Hindlimb muscle (tissue), 1 donor: ENCODE data around the gene HOMER2. TPM values are rescaled to one million over a fixed set of nuclear protein-coding genes. Genes with fewer than 3 reads are reported as not detected.
"Not testable (repeated sequence)": the region's sequence is repeated elsewhere in the genome, so short reads cannot be mapped to it uniquely, and the experiment has no call there.

Experiments used
- DNase-seq: peaks from one replicate; pipeline ENCODE4 v3.0.0-alpha.2; 2013
- polyA plus RNA-seq: library from polyadenylated mRNA; unstranded; fragments of 120-200 nt; gene quantifications from one replicate; pipeline ENCODE4 v1.2.1, GENCODE V29; 2013; ENCODE audit not compliant: insufficient read length

Gene HOMER2
- polyA plus RNA-seq, 1 donor = 22.4 TPM

DNA sequence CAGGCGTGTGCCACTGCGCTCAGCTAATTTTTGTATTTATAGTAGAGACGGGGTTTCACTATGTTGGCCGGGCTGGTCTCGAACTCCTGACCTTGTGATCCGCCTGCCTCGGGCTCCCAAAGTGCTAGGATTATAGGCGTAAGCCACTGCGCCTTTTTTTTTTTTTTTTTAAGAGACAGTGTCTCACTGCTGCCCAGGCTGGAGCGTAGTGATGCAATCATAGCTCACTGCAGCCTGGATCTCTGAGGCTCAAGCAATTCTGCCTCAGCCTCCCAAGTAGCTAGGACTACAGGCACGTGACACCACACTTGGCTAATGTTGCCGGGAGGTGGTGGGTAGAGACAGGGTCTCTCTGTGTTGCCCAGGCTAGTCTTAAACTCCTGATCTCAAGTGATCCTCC, 59.0 kb downstream of the HOMER2 start:
- DNase-seq = not testable (repeated sequence)

DNA sequence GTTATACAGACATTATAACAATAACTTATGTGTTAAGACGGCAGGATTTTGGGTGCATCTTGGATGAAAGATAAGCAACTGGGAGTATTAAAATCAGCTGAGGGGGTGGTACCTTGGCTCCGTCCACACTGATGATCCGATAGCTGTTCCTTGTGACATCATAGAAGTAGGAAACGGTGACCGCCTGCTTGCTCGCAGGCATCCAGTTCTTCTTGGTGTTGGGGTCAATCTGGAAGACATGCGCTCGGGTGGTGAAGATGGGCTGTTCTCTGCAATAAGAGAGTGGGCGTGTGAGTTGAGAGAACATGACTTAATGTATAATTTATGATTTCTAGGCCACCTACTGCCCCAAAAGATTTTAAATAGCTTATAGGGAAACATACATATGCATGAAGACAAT, 59.9 kb downstream of the HOMER2 start:
- no peak for DNase-seq

DNA sequence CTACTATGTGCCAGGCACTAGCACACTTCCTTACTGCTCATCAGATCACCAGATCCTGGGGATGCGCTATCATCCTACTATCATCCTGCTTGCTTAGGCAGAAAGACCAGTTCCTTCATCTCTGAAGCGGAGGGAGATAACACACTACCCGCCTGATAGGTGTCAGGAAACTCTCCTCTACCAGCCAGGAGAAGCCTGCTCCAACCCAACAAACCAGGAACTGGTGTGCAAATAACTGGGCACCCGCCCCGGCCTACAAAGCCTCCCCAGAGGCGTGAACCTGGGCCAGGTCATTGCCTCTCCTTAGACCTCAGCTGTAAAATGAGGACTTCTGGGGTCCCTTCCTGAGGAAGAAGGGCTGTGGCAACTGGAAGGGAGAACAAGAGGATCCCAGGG, 61.5 kb downstream of the HOMER2 start:
- DNase-seq = no peak

DNA sequence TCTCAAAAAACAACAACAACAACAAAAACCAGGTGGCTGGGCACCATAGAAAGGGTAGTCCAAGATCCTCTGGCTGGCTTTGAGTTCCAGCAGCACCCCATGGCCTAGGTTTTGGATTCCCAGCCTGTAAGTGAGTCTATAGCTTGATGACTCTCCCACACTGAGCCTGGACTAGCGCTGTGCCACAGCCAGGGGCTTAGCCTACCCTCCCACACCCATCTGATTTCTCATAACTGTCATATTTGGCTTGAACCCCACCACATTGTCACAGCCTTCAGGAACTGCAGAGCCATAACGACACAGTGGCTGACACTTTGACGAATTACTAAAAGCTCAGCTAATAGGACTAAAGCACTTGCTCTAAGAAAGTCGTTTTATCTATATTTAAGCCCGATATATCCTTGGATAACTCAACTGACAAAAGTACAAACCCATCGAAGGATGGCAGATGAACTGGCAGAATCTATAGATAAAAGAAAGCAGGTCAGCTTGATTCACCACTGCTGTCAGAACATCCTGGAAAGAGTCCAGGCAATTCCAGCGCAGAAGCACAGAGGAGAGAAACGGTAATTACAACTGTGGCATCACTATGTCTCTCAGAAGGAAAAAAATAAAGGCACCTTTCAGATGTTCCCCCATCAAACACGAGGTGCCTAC, 62.1 kb downstream of the HOMER2 start:
- no peak for DNase-seq

DNA sequence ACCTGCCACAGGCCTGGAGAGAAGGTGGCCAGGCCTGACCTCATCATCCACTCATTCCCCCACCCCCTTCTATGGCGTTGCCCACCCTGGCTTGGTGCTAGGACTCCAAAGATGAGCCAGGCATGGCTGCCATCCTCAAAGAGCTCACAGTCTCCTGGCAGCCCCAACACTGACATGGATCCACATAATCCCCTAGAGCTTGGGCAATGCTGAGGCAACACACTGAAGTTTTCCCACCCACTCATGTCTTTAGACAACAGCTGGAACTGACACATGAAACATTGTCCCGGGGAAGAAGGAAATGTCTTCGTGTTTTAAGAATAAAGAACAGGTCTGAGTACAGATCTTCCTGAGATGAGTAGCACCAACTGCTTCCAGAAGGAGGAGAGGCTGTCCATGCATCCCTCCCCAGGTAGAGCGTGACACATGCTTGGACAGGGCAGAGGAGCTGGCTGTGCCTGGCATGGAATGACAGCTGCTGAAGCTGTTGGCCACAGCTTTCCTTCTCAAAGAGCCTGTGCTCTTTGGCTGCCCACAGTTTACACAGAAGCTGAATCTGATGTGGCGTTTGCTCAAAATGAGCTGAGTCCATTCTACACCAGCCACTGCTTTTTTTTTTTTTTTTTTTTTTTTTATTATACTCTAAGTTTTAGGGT, 70.1 kb downstream of the HOMER2 start:
- no peak for DNase-seq

DNA sequence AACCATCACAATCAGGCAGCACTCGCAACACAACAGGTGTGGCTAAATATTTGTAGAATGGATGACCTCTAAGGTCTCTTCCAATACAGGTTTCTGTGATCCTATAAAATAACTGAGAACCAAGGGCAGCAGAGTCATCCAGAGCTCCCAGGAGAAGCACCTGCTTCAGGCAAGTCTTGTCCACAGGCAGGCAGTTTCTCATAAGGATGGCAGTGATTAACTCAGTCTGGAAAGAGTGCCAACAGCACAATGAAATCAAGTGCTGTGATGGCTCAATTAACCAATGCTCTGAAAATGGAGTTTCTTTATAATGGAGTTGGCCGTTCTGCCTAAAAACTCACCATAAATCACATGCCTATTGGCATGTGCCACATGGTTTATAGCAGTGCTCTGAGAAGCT, 70.8 kb downstream of the HOMER2 start:
- DNase-seq = no peak

DNA sequence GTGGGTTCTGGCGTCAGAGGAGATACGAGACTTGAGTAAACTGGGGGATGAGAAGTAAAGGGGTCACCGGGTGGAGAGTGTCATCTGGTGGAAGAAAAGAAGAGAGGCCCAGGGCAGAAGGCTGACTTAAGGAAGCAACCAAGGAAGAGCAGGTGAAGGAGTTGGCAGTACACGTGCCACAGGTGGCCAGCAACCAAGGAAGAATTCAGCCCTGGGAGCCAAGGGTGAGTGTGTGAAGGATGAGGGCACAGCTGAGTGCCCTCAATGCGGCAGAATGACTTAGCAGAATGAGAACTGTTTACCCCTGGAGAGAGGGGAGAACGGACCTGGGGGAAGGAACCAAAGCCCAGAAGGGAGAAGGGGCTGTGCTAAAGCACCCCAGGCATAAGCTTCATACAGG, 71.8 kb downstream of the HOMER2 start:
- no peak for DNase-seq

DNA sequence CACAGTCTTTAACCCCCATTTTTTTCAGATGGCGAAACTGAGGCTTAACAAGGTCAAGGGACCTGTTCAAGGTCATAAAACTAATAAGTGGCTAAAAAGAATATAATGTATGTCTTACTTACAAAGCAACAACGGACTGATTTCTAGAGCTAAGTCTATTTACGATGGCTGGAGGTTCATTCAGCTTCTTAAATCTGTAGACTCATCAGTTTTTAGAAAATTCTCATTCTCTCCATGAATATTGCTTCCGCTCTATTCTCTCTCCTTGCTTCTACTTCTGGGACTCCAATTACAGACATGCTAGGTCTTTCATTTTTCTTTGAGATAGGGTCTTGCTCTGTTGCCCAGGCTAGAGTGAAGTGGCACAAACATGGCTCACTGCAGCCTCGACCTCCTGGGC, 74.2 kb downstream of the HOMER2 start:
- no peak for DNase-seq

DNA sequence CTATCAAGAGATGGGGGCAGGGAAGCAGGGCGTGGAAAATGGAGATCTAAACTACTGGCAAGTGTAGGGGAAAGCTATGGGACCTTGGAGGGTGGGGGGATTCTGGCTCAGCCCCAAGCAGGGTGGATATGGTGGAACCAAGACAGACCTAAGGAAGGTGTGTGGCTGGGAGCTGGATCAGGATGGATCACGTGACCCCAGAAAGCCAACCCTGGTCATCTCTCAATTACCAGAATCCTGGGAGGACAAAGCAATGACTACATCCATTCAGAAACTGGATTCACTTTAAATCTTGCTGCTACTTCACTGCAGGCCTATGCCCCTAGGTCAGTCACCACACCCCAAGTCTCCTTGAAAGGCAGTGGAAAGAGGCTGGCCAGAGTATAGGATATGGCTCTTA, 74.7 kb downstream of the HOMER2 start:
- no peak for DNase-seq

DNA sequence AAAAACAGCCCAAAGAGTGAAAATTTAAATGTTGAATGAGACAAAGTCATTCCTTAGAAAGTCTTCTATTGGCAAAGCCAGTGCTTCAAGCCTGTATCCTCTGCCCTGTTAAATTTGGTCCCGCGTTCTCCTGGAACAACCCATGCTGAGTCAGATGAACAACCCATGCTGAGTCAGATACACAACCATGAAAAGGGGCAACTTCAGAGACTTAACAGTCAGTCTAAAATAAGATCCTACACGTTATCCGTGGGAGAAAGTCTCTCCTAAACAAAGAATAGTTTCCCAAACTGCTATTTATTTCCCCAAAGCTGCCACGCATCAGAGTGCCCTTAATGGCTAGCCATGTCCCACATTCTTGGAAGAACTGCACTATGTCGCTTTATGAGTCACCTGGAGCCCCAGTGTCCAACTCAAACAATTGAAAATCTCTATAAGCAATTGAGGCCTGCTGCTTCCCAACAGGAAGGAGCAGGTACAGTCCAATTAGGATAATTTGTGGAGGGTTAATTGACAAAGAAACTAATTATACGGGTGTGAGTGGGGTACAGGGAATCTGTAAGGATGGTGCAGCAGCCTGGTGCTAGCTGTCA, 77.0 kb downstream of the HOMER2 start:
- no peak for DNase-seq

DNA sequence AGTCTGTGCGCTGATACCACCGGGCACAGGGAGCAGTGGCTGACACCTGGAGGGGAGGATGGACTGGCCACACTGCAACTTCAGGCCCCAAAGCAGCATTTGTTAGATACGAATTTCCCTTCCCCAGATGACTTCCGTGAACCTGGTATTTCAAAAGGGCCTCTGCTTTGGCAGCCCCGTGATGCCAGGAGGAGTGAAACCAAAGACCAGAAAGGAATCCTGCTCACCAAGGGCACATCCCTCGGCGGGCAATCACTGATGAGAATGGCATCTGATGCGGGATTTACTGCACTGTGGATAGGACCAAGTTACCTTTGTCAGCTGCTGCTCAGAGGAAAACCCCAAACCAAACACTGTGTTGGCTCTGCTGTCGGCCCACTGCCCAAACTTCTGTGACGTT, 77.6 kb downstream of the HOMER2 start:
- no peak for DNase-seq

DNA sequence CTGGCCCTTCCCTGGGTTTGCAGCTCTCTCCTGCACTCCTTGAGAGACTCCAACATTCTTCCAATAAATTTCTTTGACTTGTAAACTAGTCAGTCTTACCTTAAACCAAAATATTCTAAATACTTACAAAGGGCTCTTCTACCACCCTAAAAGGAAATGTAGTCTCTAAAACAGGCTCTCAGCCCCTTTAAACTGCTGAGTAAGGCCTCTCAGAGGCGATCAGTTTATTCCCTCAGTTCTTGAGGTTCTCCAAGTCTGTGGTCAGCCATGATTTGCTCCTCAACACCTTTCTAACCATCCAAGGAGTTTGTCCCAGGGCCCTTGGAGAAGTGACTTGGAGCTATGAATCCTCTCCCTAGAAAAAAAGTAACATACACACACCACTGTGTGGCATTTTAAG, 78.3 kb downstream of the HOMER2 start:
- no peak for DNase-seq

DNA sequence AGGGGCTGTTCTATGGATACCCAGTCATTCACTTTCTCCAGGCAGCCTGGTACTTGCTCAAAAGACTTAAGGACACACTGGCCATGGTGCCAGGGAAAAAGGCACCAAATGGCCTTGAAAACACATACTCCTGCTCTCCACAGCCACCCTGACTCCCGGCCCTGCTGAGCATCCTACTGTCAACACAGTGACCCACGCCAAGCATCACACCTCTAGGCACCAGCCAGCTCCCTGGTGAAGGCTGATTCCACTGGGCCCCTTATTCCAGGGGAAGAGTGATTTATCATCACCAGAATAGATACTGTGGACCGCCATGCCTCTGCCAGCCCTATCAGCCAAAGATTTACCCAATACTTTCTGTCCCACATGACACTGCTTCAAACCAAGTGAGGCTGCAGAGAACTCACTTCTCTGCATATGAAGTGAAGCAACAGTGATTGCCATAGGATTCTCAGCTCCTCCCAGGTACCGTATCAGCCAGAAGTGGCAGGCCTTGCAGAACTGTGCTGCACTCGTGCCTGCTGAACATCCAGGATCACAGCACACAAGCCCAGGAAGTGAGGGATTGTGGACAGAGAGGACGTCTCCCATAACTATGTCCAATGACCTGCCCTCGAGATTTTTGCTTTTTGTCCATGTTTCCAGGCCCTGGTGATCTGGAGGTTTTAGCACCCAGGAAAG, 79.4 kb downstream of the HOMER2 start:
- no peak for DNase-seq

DNA sequence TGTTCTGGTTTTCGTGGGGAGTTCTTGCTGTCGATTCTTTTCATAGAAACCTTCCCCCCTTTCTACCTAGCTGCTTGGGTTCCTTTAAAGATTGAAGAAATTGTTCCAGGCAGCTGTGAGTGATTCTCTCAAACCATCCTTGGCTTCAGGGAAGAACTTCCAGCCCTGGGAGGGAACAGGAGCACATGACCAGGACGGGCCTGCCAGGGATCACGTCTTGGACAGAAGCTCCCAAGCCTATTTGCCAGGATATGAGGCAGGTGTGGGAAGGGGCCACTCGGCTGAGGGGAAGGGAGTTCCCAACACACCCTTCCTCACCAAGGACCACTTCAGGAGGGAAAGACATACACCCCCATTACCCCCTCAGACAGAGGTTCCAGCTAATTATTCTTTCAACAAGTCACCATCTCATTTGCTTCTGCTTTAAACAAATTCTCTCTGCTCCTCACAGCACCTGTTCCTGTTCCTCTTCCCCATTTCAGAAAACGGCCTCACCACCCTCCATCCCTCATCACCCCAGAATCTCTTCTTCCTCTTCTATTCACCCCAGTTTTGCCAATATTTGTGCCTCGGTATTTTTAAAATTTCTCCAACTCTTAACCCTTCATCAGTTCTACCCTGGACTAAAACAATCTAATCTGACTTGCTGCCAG, 80.6 kb downstream of the HOMER2 start:
- DNase-seq = no peak

DNA sequence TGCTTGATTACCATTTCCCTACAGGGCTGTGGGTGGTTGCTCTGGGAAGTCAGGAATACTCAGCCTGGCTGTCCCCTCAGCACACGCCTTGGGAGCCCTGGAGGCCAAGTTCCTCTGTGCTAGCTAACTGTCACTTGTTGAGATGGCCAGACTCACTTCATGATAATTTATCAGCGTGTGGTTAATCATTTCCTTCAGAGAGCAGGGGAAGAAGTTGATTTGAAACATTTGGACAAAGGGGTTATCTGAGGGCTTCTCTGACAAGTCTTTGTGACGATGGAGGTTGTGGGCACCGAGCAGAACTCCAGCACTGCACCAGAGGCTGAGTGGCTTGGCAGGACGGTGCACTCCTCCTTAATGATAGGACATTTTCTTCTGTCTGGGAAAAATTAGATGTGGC, 81.2 kb downstream of the HOMER2 start:
- DNase-seq = no peak

DNA sequence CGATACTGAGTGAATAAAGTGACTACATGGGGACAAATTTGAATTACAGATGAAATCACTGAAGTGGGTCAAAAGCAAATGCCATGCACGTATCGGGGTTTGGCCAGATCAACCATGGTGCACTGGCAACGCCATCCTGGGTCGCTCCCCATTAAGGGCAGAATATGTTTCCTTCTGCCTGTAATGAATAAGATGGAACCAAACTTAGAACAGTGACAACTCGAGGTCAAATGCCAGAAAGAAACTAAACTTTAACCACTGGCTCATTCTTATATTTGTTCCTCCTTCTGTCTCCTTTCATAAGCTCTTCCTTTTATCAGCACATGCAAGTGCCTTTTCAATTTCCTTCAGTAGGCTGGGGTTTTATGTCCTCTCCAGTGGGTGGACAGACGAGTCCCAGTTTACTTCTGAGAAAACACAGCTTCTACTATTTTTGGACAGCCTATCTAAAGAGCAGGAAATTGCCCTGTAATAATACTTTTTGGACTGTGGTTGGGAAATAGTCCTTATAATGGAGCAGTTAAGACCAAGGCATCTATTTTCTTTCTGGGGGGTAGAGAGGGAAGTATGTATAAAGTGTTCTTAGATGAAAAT, 81.7 kb downstream of the HOMER2 start:
- DNase-seq = no peak

DNA sequence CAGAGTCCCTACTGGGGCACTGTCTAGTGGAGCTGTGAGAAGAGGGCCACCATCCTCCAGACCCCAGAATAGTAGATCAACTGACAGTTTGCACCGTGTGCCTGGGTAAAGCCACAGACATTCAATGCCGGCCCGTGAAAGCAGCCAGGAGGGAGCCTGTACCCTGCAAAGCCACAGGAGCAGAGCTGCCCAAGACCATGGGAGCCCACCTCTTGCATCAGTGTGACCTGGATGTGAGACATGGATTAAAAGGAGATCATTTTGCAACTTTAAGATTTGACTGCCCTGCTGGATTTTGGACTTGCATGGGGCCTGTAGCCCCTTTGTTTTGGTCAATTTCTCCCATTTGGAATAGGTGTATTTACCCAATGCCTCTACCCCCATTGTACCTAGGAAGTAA, 86.5 kb downstream of the HOMER2 start:
- DNase-seq = not testable (repeated sequence)

DNA sequence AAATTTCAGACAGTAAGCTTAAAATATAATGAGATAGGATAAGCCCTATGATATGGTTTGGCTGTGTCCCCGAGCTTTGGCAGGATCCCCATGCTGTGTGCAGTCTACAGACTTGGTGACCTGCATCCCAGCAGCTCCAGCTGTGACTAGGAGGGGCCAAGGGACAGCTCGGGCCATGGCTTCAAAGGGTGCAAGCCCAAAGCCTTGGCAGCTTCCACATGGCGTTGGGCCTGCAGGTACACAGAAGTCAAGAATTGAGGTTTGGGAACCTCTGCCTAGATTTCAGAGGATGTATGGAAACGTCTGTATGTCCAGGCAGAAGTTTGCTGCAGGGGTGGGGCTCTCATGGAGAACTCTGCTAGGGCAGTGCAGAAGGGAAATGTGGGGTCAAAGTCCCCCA, 86.9 kb downstream of the HOMER2 start:
- DNase-seq = not testable (repeated sequence)

DNA sequence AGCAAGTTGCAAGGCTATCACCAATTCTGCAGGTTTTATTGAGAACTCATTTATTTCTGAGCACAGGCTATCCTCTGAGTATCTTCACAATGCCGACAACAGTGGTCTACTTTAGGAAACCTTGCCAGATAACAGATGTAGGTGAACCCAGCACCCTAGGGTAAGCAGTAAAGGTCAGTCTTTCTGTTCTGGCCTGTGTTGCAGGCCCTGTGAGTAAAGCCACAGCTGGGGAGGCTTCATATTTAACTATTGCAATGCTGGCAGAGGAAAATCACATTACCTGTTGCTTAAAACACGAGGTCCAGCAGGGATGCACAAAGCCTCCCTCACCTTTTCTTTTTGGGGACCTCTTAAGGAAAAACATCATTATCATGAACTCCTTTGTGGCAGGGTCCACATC, 87.6 kb downstream of the HOMER2 start:
- no peak for DNase-seq

DNA sequence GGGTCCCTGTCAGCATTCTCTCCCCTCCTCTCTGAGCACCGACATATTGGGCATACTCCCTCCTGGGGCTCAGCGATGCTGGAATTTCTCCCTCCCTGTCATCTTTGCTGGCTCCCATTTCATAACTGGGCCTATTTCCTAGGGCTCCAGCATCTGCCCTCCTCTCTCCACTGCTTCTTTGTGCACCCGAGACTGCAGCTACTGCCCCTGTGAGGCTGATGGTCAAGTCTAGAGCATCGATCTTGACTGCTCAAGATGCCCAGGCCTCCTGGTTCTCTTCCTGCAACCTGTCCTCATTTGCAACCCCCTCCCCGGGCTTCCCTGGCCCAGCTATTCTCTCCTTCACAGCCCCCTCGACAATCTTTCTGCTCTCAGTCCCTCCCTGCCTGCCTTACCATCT, 89.6 kb downstream of the HOMER2 start:
- no peak for DNase-seq

DNA sequence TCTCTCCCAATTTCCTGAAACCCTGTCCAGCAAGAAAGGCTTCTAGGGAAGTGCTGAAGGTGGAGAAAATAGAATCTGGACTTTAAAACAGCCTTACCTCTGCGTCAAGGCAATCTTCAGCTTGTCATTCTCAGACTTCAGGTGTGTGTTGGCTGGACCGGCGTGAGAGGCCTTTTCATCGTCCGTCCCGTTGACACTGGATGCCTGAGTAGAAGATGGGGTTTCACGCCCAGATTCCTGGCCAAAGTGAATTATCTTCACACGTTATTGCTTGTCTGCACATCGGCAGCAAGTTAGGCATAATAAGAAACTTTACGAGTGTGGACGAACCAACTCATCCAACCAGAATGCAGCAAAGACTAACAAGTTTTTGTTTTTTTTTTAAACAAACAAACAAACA, 93.6 kb downstream of the HOMER2 start:
- no peak for DNase-seq

DNA sequence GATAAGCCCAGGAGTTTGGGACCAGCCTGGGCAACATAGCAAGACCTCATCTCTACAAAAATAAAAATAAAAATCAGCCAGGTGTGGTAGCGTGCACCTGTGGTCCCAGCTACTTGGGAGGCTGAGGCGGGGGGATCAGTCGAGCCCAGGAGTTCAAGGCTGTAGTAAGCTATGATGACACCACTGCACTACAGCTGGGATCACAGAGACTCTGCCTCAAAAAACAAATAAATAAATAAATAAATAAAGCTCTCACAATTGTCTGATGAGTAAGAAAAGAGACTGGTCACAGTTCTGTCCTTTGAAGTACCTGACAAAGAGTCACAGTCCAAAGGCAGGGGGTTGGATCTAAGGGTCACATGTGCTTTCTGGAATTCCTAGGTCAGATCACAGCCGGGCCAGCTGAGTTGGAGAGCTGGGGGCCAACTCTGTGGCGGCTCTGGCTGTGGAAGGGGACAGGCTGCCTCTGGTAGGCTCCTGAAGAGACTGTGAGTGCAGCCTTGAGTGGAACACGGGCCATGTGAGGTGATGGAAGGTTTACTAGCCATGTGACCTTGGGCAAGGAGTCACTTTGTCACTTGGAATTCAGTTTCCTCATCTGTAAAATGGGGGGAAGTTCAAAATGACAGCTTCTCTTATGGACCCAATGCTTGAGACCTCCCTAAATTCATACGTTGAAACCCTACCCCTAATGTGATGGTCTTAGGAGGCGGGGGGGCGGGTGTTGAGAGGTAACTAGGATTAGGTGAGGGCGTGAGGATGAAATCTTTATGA, 95.9 kb downstream of the HOMER2 start:
- no peak for DNase-seq
